ENCODE data around the gene CRISP1.

DNA sequence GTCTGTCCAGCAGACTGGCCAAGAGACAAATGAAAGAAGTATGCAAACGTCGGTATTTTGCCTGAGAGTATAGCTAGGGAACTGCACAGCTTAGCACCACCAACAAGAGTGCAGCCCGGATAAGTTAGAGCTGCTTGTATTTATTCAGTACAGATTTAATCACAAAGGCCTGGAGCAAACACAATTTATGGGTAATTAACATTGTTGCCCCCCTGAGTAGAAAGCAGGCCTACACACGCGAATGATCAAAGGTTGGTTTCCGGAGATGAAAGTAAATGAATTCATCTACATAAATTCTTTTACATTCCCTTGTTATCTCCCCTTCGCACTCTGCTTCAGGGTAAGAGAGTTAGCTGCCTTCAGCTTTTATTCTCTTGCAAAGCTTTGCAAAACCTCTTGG is 24.7 kb upstream of the CRISP1 start:
- TF ChIP-seq POLR2A (IDR thresholded peaks at IDR 0.05; ENCODE audit: low read depth, low read length): no peak
- no peak for TF ChIP-seq POLR2AphosphoS5 (IDR thresholded peaks at IDR 0.05; ENCODE audit: low read depth, low read length)
- TF ChIP-seq TAF1 (IDR thresholded peaks at IDR 0.05; ENCODE audit: borderline replicate concordance, low read depth, low read length): no peak

Data from GM12892 (cell line).